Right lobe of liver (tissue), 6 donors: ENCODE measurements around the gene CFAP20DC. TPM values are rescaled to one million over a fixed set of nuclear protein-coding genes. Genes with fewer than 3 reads are reported as not detected.
A peak's percentile ranks its signal among the peaks of the same experiment; 100 is the strongest.

ENCODE experiments used
- ATAC-seq, 4 donors: fragments of 200-7000 bp; cut with Tn5 transposase; one replicate each; pipeline ENCODE4 v1.9.1; 2020; ENCODE audit warnings: mild to moderate bottlenecking in 4 of 4, moderate library complexity in 4 of 4
- DNase-seq, 3 donors: peaks; one replicate each; pipeline ENCODE4 v3.0.0-alpha.2; 2020
- H3K27ac ChIP-seq, 3 donors: fragments of 200-600 bp; one replicate each; pipeline ENCODE4 v1.8.0; 2022
- H3K27me3 ChIP-seq, 2 donors: fragments of 200-600 bp; one replicate each; pipeline ENCODE4 v1.8.0; 2022
- H3K36me3 ChIP-seq, 4 donors: fragments of 200-600 bp; sonication (generic) in 1 of 4; one replicate each; pipeline versions ENCODE4 v1.5.1 to v1.8.0; 2017 to 2022; ENCODE audit warnings: control low read depth in 1 of 4
- H3K4me1 ChIP-seq, 4 donors: fragments of 200-600 bp; sonication (generic) in 1 of 4; one replicate each; pipeline versions ENCODE4 v1.5.1 to v1.8.0; 2017 to 2022; ENCODE audit warnings: control low read depth in 1 of 4
- H3K4me3 ChIP-seq, 3 donors: fragments of 200-600 bp; one replicate each; pipeline ENCODE4 v1.8.0; 2022
- H3K9me3 ChIP-seq, 4 donors: fragments of 200-600 bp; sonication (generic) in 1 of 4; one replicate each; pipeline versions ENCODE4 v1.5.1 to v1.8.0; 2017 to 2022; ENCODE audit warnings: control low read depth in 1 of 4
- POLR2A ChIP-seq: fragments of 450-650 bp; IDR thresholded peaks from one replicate; pipeline ENCODE4 v1.6.1; 2017; ENCODE audit warnings: antibody characterized with exemption, mild to moderate bottlenecking
- WGBS: methylation state at CpG from one replicate; pipeline ENCODE4 v1.1.6; 2018; ENCODE audit warnings: low coverage, low lambda C conversion rate; ENCODE audit not compliant: insufficient coverage; ENCODE audit errors: missing lambda C conversion rate; 5-methylcytosine and 5-hydroxymethylcytosine counted together
- intact Hi-C, 2 donors: fragments of 100-400 bp; cut with DNase I; formaldehyde crosslinking; loops; one replicate each; pipeline versions ENCODE4 v1.11.2 to v1.14.1; 2022
- total RNA-seq, 6 experiments: library from RNA; depleted of rRNA in 2 of 6; stranded (reverse); fragments of >200 nt in 2 of 6; fragmentation: NEBNext Ultra II Directional in 3 of 6; extraction: Animal tissue kit (Norgen Biotek cat#: 25700) in 3 of 6; gene quantifications; one replicate each; pipeline versions ENCODE4 v1.1.0 to v1.2.4, GENCODE V29; 2016 to 2023
- TF ChIP-seq, protein P1 (sequence below), 4 donors: fragments of 200-600 bp in 3 of 4; fragments of 450-650 bp in 1 of 4; IDR thresholded peaks; one replicate each; pipeline versions ENCODE4 v1.5.1 to v1.8.0; 2016 to 2022; ENCODE audit warnings: antibody characterized with exemption in 4 of 4, mild to moderate bottlenecking in 2 of 4
- donor health status: DM: no; HTN: yes; CAD: no.
- donor health status: DM: no; HTN: no; CAD: no.
- donor health status: DM: no; HTN: no; CAD: no.
- donor health status: DM: no; HTN: yes; CAD: no.
- donor health status: DM: no; HTN: yes; CAD: no.

CFAP20DC gene
- total RNA-seq, 6 experiments from 2014 or later = 0.67 to 2.7 (median 1.5) TPM

GRCh38 chr3:58746758-58747157, 303.1 kb downstream of the CFAP20DC start:
- ATAC-seq (no peak), DNase-seq (no peak)
- no peaks in the 10 kb centered on the region for H3K9me3 ChIP-seq
- H3K4me1 ChIP-seq = no peaks in the 10 kb centered on the region
- no peak overlapping the region for H3K4me3 ChIP-seq
- H3K36me3 ChIP-seq = no peaks in the 10 kb centered on the region
- H3K27ac ChIP-seq = no peak overlapping the region
- 68% methylated on average over 3 of the region's 3 CpGs for WGBS
- intact Hi-C loops = no loop called here
- no peak for TF ChIP-seq POLR2A
- TF ChIP-seq, protein P1, sequence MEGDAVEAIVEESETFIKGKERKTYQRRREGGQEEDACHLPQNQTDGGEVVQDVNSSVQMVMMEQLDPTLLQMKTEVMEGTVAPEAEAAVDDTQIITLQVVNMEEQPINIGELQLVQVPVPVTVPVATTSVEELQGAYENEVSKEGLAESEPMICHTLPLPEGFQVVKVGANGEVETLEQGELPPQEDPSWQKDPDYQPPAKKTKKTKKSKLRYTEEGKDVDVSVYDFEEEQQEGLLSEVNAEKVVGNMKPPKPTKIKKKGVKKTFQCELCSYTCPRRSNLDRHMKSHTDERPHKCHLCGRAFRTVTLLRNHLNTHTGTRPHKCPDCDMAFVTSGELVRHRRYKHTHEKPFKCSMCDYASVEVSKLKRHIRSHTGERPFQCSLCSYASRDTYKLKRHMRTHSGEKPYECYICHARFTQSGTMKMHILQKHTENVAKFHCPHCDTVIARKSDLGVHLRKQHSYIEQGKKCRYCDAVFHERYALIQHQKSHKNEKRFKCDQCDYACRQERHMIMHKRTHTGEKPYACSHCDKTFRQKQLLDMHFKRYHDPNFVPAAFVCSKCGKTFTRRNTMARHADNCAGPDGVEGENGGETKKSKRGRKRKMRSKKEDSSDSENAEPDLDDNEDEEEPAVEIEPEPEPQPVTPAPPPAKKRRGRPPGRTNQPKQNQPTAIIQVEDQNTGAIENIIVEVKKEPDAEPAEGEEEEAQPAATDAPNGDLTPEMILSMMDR (IDR thresholded peaks at IDR 0.05) = no peak
- H3K27me3 ChIP-seq = no peaks in the 10 kb centered on the region

DNA sequence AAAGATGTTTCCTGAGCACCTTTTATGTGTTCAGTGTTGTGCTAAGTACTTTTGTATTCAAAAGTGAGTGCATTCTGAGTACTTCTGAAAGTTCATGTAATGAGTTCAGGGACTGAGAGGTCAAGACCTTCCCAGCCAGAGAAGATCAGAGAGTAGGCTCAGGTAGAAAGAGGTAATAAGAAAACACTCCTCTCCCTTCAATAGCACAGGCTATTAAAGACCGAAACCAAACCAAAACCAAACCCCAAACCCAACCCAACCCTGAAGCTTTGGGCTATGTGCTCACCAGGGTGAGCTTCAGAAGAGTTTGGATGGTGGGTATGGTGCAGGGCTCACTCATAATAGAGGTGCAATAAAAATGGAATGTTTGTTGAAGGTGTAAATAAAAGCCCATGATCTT, 306.5 kb downstream of the CFAP20DC start:
- Histone ChIP-seq H3K4me1 (no peaks in the 10 kb centered on the region), H3K27ac (no peak overlapping the region), H3K9me3 (no peaks in the 10 kb centered on the region), H3K27me3 (no peaks in the 10 kb centered on the region), H3K4me3 (no peak overlapping the region), H3K36me3 (no peaks in the 10 kb centered on the region)
- DNase-seq (no peak), ATAC-seq (no peak)
- TF ChIP-seq, protein P1 (IDR thresholded peaks at IDR 0.05) = no peak
- TF ChIP-seq POLR2A = no peak
- WGBS = no CpG with 5 or more reads among the region's 1 CpG
- intact Hi-C loops = no loop called here

- TF ChIP-seq POLR2A = no peak
- TF ChIP-seq, protein P1 (IDR thresholded peaks at IDR 0.05) = no peak
- intact Hi-C loops = no loop called here
- no peaks in the 10 kb centered on the region for H3K9me3 ChIP-seq
Measured at GRCh38 chr3:58742239-58742638, 307.6 kb downstream of the CFAP20DC start.

GRCh38 chr3:58737644-58738043, 312.2 kb downstream of the CFAP20DC start:
- no peak overlapping the region for H3K4me3 ChIP-seq
- no peaks in the 10 kb centered on the region for H3K36me3 ChIP-seq
- H3K27me3 ChIP-seq = no peaks in the 10 kb centered on the region
- 68% methylated on average over 3 of the region's 3 CpGs for WGBS
- no peaks in the 10 kb centered on the region for H3K9me3 ChIP-seq
- DNase-seq (no peak), ATAC-seq (no peak)
- H3K4me1 ChIP-seq = no peaks in the 10 kb centered on the region
- intact Hi-C loops = no loop called here
- TF ChIP-seq POLR2A = no peak
- H3K27ac ChIP-seq = no peak overlapping the region

More at GRCh38 chr3:58742239-58742638, 307.6 kb downstream of the CFAP20DC start:
- no peak overlapping the region for H3K27ac ChIP-seq
- no peaks in the 10 kb centered on the region for H3K4me1 ChIP-seq
- H3K27me3 ChIP-seq = no peaks in the 10 kb centered on the region
- 77% methylated on average over 5 of the region's 6 CpGs for WGBS
- ATAC-seq = no peak
- no peak overlapping the region for H3K4me3 ChIP-seq
- H3K36me3 ChIP-seq = no peaks in the 10 kb centered on the region
- DNase-seq = no peak

DNA sequence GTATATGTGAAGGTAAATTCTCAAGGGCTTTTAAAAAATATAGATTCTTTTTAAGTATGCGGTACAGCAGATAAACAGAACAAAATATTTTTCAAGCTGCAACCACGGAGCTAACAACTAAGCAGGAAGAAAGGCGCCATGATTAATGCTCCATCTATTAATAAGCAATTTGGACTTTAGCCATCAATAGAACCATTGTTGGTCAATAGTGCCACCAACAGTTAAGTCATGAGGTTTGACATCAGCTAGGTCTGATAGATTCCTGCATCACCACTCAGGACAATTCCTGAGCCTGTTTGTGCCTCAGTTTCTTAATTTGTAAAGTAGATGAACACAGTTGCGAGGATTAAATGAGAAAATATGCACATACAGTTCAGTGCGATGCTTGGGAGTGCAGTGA, 318.2 kb downstream of the CFAP20DC start:
- Histone ChIP-seq H3K27ac (no peak overlapping the region), H3K27me3 (no peaks in the 10 kb centered on the region), H3K4me3 (no peak overlapping the region), H3K9me3 (no peaks in the 10 kb centered on the region), H3K4me1 (no peaks in the 10 kb centered on the region), H3K36me3 (no peaks in the 10 kb centered on the region)
- ATAC-seq (peak in 1 of 4 donors; percentile 31), DNase-seq (no peak)
- intact Hi-C loops = no loop called here
- 70% methylated on average over 5 of the region's 5 CpGs for WGBS
- TF ChIP-seq, protein P1 (IDR thresholded peaks at IDR 0.05) = peak in 3 of 4 donors; percentile 5 to 31 (median 13)
- TF ChIP-seq POLR2A = no peak
